Measurements from ENCODE around the gene ADH4. TPM values are rescaled to one million over a fixed set of nuclear protein-coding genes. Genes with fewer than 3 reads are reported as not detected.

Gene ADH4
- total RNA-seq, 1 donor from 2014 or later, result not detected

DNA sequence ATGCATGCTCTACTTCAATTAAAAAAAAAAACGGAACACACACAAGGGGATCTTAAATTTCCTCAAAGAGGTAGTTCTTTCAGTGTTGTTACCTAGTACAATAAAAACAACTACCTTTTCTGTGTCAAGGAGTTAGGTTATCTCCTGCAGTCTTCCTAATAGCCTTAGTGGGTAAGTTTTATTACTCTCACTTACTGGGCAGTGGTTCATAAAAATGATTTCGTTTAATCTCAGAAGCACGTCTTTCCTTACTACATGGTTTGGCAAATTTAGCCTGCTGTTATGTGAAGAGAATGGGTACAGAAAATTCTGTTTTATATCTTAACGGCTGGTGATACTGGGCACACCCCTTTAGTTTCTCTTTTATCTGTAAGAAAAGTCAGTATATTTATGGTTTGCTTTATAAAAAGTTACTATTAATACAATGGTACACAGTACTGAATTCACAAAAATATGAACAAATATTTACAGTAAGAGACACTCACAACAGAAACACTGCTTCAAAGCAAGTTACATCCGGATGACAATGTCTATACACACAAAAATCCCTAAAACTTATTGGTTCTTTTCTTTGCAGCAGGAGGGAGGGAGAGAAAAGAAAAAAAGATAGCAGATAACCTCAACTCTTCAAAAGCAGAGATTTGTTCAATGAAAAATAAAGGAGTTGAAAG is 64.3 kb downstream of the ADH4 start:
- DNase-seq, result no peak

DNA sequence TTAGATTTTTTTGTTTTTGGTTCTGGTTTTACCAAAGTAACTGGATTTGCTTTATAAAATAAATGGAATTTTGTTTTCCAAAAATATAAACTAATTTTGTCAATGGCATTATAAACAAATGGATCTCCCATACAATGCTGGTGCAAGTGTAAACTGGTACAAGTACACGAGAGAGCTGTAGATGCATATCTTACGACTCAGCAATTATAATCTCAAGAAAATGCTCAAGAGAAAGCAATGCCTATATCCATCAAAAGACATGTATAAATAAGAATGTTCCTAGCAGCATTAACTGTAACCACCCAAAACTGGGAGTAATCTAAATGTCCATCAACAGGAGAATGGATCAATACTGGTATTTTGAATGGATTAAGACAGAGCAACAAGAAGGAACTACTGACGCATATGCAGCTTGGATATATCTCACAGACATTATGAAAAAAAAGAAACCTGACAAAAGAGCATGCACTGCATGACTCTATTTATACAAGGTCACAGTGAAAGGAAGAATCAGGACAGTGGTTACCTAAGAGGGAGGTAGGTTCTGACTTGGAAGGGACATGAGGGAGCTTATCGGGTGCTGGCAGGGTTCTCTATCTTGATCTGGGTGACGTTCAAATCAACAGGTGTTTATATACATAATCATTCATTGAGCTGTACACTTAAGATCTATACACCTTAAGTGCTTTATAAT is 65.0 kb downstream of the ADH4 start:
- no peak for DNase-seq

DNA sequence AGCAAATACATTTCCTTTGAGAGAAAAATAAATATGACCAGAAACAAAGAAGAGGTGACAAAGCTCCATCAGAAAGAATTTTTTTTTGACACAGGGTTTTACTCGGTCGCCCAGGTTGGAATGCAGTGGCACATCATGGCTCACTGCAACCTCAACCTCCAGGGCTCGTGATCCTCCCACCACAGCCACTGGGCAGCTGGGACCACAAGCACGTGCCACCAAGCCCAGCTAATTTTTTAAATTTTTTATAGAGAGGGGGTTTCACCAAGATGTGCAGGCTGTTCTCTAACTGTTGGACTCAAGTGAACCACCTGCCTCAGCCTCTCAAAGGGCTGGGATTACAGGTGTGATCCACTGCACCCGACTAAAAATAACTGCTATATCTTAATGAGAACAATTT is 65.8 kb downstream of the ADH4 start:
- DNase-seq, result no peak

GRCh38 chr4:99077177-99077576 is 66.9 kb downstream of the ADH4 start:
- DNase-seq, result no peak

DNA sequence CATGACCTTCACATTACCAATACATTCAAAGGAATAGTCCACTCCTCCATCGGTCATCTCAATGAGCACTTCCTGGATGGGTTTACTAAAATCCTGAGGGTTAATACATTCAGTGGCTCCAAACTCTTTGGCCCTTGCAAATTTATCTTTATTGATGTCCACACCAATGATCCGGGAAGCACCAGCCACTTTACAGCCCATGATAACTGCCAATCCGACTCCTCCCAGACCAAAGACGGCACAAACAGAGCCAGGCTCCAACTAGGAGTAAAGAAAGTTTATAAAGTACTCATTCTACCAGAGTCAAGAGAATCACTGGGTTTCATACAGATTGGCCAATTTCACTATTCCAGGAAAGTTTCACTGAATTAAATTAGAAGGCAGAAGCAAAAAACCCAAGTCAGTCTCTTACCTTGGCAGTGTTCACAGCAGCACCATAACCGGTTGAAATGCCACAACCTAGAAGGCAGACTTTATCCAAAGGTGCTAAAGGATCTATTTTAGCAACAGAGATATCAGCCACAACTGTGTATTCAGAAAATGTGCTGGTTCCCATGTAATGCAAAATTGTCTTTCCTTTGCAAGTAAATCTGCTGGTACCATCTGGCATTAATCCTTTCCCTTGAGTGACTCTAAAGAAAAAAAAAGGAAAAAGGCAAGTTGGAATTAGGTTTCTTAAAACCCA is 67.7 kb downstream of the ADH4 start:
- no peak for DNase-seq

DNA sequence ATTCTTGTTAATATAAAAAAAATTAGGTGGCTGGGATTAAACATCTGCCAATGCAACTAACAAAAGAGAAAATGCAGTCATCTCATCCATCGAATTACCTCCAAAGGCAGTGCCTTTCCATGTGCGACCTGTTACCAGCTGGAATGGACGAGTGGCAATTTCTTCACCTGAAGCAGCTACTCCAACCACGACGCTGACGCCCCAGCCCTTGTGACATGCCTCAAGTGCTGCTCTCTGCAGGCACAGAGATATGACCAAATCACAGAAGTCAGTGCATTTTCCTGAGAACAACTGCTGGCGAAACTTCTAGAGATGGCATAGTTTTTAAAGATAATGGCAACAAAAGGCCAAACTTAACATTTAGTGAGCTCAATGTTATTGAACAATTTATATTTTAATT is 69.3 kb downstream of the ADH4 start:
- DNase-seq, result no peak

Other genes starting within 250 kb of the ADH4 start
- 153 TPM for gene EIF4E, start 215.2 kb downstream of the ADH4 start, total RNA-seq
- 37.3 TPM for gene METAP1, start 148.6 kb downstream of the ADH4 start, total RNA-seq
- gene ADH5, start 55.5 kb downstream of the ADH4 start, total RNA-seq, result 115 TPM
- not detected for gene ADH6, start 74.9 kb upstream of the ADH4 start, total RNA-seq
- gene ADH1A, start 146.7 kb upstream of the ADH4 start, total RNA-seq, result not detected
- gene ADH1B, start 177.1 kb upstream of the ADH4 start, total RNA-seq, result 12.5 TPM
- gene ADH1C, start 208.4 kb upstream of the ADH4 start, total RNA-seq, result 9.0 TPM